PC-9 (cell line): Measurements from ENCODE around the gene UBE2S. TPM values are rescaled to one million over a fixed set of nuclear protein-coding genes. Genes with fewer than 3 reads are reported as not detected.

Source experiments
- BruUV-seq: library from RNA; stranded (reverse); fragments of 400-500 nt; replicated peaks from 2 replicates; lab custom pipeline; 2021; lab: Mats Ljungman, UMichigan
- CTCF ChIA-PET: fragments of 300-600 bp; sonication (Branson Sonifier 250); formaldehyde crosslinking; loops from one replicate; lab custom pipeline; 2022; ENCODE audit warnings: antibody characterized with exemption; lab: Charles Lee
- POLR2A ChIA-PET: fragments of 300-600 bp; sonication (Branson Sonifier 250); formaldehyde crosslinking; loops from one replicate; lab custom pipeline; 2022; ENCODE audit warnings: antibody characterized with exemption; ENCODE audit not compliant: unreplicated experiment; lab: Charles Lee
- DNase-seq, 2 experiments: peaks; one replicate each; pipeline versions ENCODE4 v3.0.0 to v3.0.0-alpha.2; 2015 to 2022; ENCODE audit warnings: mixed read lengths in 1 of 2
- H2AFZ ChIP-seq: fragments of 200-600 bp; sonication (generic); 2 replicates; pipeline ENCODE4 v1.8.1; 2017; ENCODE audit warnings: antibody characterized with exemption
- H3F3A ChIP-seq: fragments of 200-600 bp; sonication (generic); 2 replicates; pipeline ENCODE4 v1.8.1; 2017; ENCODE audit warnings: antibody characterized with exemption, mild to moderate bottlenecking, low read depth; ENCODE audit not compliant: insufficient read depth
- H3K27ac ChIP-seq: fragments of 200-600 bp; sonication (generic); 2 replicates; pipeline ENCODE4 v1.6.1; 2016; ENCODE audit warnings: mixed run types
- H3K27me3 ChIP-seq: fragments of 200-600 bp; sonication (generic); 2 replicates; pipeline ENCODE4 v1.6.1; 2016; ENCODE audit warnings: low read depth, mixed run types; ENCODE audit not compliant: insufficient read depth
- H3K36me3 ChIP-seq: fragments of 200-600 bp; sonication (generic); 2 replicates; pipeline ENCODE4 v1.6.1; 2016; ENCODE audit warnings: low read depth, mixed run types
- H3K4me1 ChIP-seq: fragments of 200-600 bp; sonication (generic); replicated peaks from 2 replicates; pipeline ENCODE4 v1.6.1; 2016; ENCODE audit warnings: mixed run types; ENCODE audit not compliant: insufficient read depth
- H3K4me2 ChIP-seq: fragments of 200-600 bp; sonication (generic); 2 replicates; pipeline ENCODE4 v1.6.1; 2017; ENCODE audit warnings: mixed run types
- H3K4me3 ChIP-seq: fragments of 200-600 bp; sonication (generic); 2 replicates; pipeline ENCODE4 v1.6.1; 2016; ENCODE audit warnings: mixed run types
- H3K79me2 ChIP-seq: fragments of 200-600 bp; sonication (generic); 2 replicates; pipeline ENCODE4 v1.6.1; 2017; ENCODE audit warnings: low read depth, mixed run types
- H3K9me2 ChIP-seq: fragments of 200-600 bp; sonication (generic); 2 replicates; pipeline ENCODE4 v1.8.1; 2017; ENCODE audit warnings: mild to moderate bottlenecking; ENCODE audit not compliant: insufficient read depth
- H3K9me3 ChIP-seq: fragments of 200-600 bp; sonication (generic); 2 replicates; pipeline ENCODE4 v1.8.1; 2016; ENCODE audit warnings: low read depth; ENCODE audit not compliant: insufficient read depth
- H4K20me1 ChIP-seq: fragments of 200-600 bp; sonication (generic); 2 replicates; pipeline ENCODE4 v1.8.1; 2017; ENCODE audit not compliant: insufficient read depth
- EZH2 ChIP-seq: fragments of 200-600 bp; sonication (generic); IDR thresholded peaks from 2 replicates; pipeline ENCODE4 v1.8.0; 2017; ENCODE audit warnings: antibody characterized with exemption, low read depth
- intact Hi-C: fragments of 100-400 bp; cut with micrococcal nuclease; formaldehyde crosslinking; loops from one replicate; pipeline ENCODE4 v1.10.0; 2022; ENCODE audit not compliant: unreplicated experiment
- total RNA-seq: library from RNA; stranded (reverse); gene quantifications from 2 replicates; pipeline ENCODE4 v1.2.3, GENCODE V29; 2021
- TF ChIP-seq, protein P1 (sequence below): fragments of 200-600 bp; sonication (generic); conservative IDR thresholded peaks from 2 replicates; pipeline ENCODE4 v1.6.1; 2017; ENCODE audit warnings: mixed run types, antibody characterized with exemption, mild to moderate bottlenecking, moderate library complexity

UBE2S gene
- total RNA-seq, 1 experiment from 2014 or later = 359 TPM

DNA sequence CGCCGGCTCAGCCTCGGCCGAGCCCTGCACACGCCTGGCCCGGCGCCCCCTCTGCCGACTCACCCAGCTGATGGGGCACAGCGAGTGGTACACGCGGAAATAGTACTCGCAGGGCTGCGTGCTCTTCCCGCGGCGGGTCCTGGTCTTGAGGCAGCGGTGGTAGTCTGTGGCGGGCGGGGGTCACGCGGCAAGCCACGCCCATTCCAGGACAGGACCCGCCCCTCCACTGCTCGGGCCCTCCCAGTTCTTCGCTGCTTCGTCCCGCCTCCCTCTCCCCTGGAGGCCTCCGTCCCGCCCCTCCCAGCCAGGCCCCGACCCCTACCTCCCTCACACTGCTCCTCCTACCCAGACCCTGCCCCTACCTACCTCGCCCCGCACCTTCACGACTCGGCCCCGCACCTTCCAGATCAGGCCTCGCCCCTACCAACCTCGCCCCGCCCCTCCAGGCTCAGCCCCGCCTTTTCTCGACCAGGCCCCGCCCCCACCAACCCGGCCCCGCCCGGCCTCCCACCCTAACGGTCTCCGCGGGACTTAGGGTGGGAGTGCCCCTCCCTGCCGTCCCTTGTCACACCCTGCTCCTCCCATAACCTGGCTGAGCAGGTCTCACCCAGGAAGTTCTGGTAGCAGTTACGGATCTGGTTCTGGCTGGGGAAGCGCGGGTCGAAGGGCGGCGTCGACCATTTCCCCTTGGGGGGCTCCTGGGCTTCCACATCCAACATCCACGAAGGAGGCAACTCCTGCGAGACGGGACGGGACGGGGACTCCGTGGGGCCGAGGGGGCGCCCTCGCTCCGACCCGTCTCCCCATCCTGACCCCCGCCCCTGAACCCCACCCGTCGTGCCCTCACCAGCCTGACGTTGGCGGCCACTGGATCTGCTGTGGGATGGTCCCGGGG, 53.5 kb downstream of the UBE2S start:
- H3K27me3 ChIP-seq = peaks cover 5% of the 10 kb centered on the region
- H3K9me2 ChIP-seq = no peaks in the 10 kb centered on the region
- peak overlapping the region; percentile 89 for H3K4me2 ChIP-seq
- no TSS peak for BruUV-seq
- H4K20me1 ChIP-seq = no peaks in the 10 kb centered on the region
- H3F3A ChIP-seq = peaks cover 36% of the 10 kb centered on the region
- ChIA-PET CTCF (interaction anchor here (0.6 to 0.9 kb wide), 3 partner anchors 9 to 176 kb away, joined by 3 to 4 read pairs (median 4); no protein-coding TSS in a partner anchor), POLR2A (interaction anchor here (1.2 kb wide), 1 partner anchor 15 kb away, joined by 7 read pairs; the partner anchor contains the start of gene KMT5C)
- TF ChIP-seq, protein P1, sequence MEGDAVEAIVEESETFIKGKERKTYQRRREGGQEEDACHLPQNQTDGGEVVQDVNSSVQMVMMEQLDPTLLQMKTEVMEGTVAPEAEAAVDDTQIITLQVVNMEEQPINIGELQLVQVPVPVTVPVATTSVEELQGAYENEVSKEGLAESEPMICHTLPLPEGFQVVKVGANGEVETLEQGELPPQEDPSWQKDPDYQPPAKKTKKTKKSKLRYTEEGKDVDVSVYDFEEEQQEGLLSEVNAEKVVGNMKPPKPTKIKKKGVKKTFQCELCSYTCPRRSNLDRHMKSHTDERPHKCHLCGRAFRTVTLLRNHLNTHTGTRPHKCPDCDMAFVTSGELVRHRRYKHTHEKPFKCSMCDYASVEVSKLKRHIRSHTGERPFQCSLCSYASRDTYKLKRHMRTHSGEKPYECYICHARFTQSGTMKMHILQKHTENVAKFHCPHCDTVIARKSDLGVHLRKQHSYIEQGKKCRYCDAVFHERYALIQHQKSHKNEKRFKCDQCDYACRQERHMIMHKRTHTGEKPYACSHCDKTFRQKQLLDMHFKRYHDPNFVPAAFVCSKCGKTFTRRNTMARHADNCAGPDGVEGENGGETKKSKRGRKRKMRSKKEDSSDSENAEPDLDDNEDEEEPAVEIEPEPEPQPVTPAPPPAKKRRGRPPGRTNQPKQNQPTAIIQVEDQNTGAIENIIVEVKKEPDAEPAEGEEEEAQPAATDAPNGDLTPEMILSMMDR = no peak
- no peak for TF ChIP-seq EZH2
- H2AFZ ChIP-seq = peak overlapping the region; percentile 76
- H3K9me3 ChIP-seq = no peaks in the 10 kb centered on the region
- peak; percentile 52 to 85 for DNase-seq
- H3K4me1 ChIP-seq = peaks cover 47% of the 10 kb centered on the region
- H3K79me2 ChIP-seq = no peaks in the 10 kb centered on the region
- peak overlapping the region; percentile 72 for H3K4me3 ChIP-seq
- no peak overlapping the region for H3K27ac ChIP-seq
- H3K36me3 ChIP-seq = no peaks in the 10 kb centered on the region
- intact Hi-C loops = no loop called here

DNA sequence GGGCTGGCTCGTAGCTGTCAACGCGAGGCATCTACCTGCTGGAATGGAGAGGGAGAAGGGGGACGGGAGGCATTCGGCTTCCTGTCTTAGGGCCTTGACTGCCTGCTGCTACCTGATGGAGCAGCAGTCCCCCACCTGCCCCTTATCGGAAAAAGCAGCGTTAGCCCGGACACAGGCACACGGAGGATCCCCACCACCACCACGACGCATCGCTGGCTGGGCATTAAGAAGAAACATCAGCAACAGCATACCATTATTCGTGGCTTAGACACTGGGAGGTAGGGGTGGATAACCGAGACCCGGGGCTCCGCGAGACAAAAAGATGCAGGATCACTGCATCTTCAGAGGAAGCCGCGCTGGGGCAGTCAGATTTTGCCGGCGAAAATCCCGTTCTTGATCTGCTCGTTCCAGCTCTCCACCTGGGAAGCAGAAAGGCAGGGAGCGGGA, 54.2 kb downstream of the UBE2S start:
- H3K27me3 ChIP-seq = peaks cover 5% of the 10 kb centered on the region
- no peaks in the 10 kb centered on the region for H3K9me3 ChIP-seq
- intact Hi-C loops = no loop called here
- no peaks in the 10 kb centered on the region for H3K79me2 ChIP-seq
- H3K36me3 ChIP-seq = no peaks in the 10 kb centered on the region
- H3K27ac ChIP-seq = no peak overlapping the region
- no peak for DNase-seq
- H3K9me2 ChIP-seq = no peaks in the 10 kb centered on the region
- peak overlapping the region; percentile 76 for H2AFZ ChIP-seq
- H4K20me1 ChIP-seq = no peaks in the 10 kb centered on the region
- TF ChIP-seq EZH2 = no peak
- TF ChIP-seq, protein P1 = no peak
- H3F3A ChIP-seq = peaks cover 36% of the 10 kb centered on the region
- peak overlapping the region; percentile 89 for H3K4me2 ChIP-seq
- peak overlapping the region; percentile 72 for H3K4me3 ChIP-seq
- CTCF ChIA-PET = interaction anchor here (0.9 kb wide), 1 partner anchor 52 kb away, joined by 4 read pairs; no protein-coding TSS in a partner anchor
- BruUV-seq = TSS peak; percentile 47
- POLR2A ChIA-PET = interaction anchor here (0.6 to 1.2 kb wide), 2 partner anchors 14 to 73 kb away, joined by 3 to 7 read pairs; partner anchors contain the start of genes HSPBP1 and KMT5C
- peaks cover 47% of the 10 kb centered on the region for H3K4me1 ChIP-seq

DNA sequence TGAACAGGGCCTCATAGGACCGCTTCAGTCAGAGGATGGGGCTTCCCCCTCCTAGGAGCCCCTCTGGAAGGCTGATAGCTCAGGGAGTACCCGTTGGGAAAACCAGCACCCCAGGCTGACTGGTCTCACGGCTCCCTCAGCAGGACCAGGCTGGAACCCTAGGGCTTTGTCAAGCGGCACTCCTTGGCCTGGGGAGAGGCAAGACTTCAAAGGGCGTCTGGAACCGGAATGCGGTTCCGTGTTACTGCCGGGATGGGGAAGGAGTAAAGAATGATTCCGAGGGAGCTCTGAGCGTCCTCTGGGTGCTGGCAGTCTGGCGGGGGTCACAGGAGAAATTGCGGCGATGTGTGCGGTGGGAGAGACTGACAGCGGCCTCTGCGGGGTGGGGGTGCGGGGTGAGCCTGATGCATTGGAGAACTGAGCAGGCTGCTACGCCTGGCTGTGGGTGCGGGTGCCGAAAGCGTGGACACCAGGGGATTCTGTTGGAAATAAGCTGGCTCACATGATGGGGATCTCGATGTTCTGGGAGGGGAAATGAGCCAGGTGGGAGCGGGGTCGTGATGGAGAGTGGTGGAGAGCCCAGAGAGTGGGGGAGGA, 54.9 kb downstream of the UBE2S start:
- Histone ChIP-seq H3K9me2 (no peaks in the 10 kb centered on the region), H3K4me2 (peak overlapping the region; percentile 89), H3F3A (peaks cover 36% of the 10 kb centered on the region), H3K4me1 (peaks cover 47% of the 10 kb centered on the region), H2AFZ (no peak overlapping the region), H4K20me1 (no peaks in the 10 kb centered on the region), H3K79me2 (no peaks in the 10 kb centered on the region), H3K9me3 (no peaks in the 10 kb centered on the region), H3K27ac (no peak overlapping the region), H3K4me3 (peak overlapping the region; percentile 72; the same call in 1 of the 2 replicates), H3K36me3 (no peaks in the 10 kb centered on the region), H3K27me3 (peaks cover 5% of the 10 kb centered on the region)
- ChIA-PET CTCF (interaction anchor here (0.9 to 1.7 kb wide), 4 partner anchors 13 to 51 kb away, joined by 3 to 5 read pairs (median 4); partner anchors contain the start of genes KMT5C and TMEM238), POLR2A (interaction anchor here (0.6 to 1.2 kb wide), 5 partner anchors 13 to 182 kb away, joined by 3 to 23 read pairs (median 7); partner anchors contain the start of genes HSPBP1 and KMT5C)
- intact Hi-C loops = loop anchor here (1.0 kb wide), 1 partner anchor 13 kb away; the partner anchor contains the start of gene KMT5C
- no TSS peak for BruUV-seq
- DNase-seq = no peak
- TF ChIP-seq, protein P1 = no peak
- TF ChIP-seq EZH2 = no peak
